ENCODE results near the gene PHLDA1.

The PHLDA1 gene

GRCh38 chr12:76037130-76038103, 5.8 kb upstream of the PHLDA1 start:
- peak; percentile 12 for DNase-seq

GRCh38 chr12:76035045-76035444, 3.5 kb upstream of the PHLDA1 start:
- no peak for DNase-seq

GRCh38 chr12:76033081-76034011, 1.8 kb upstream of the PHLDA1 start:
- DNase-seq, result no peak

GRCh38 chr12:76032043-76032981, 736 bp upstream of the PHLDA1 start:
- DNase-seq, result peak; percentile 43

GRCh38 chr12:76031081-76031413, 529 bp downstream of the PHLDA1 start:
- no peak for DNase-seq

- peak; percentile 57 for DNase-seq
Observed at GRCh38 chr12:76030341-76031080, 1.1 kb downstream of the PHLDA1 start.

GRCh38 chr12:76029982-76030340, 1.6 kb downstream of the PHLDA1 start:
- no peak for DNase-seq

- DNase-seq, result no peak
Observed at GRCh38 chr12:76028571-76029277, 2.9 kb downstream of the PHLDA1 start.

- no peak for DNase-seq
Observed at GRCh38 chr12:76026643-76027063, 4.9 kb downstream of the PHLDA1 start.

- DNase-seq, result no peak
Observed at GRCh38 chr12:76025601-76026575, 5.7 kb downstream of the PHLDA1 start.

- DNase-seq, result no peak
Observed at GRCh38 chr12:76024942-76025600, 6.5 kb downstream of the PHLDA1 start.

- no peak for DNase-seq
Observed at GRCh38 chr12:76024102-76024781, 7.3 kb downstream of the PHLDA1 start.

- no peak for DNase-seq
Observed at GRCh38 chr12:76023069-76023690, 8.4 kb downstream of the PHLDA1 start.

GRCh38 chr12:76022506-76022905, 9.1 kb downstream of the PHLDA1 start:
- DNase-seq, result no peak

GRCh38 chr12:76020731-76021672, 10.6 kb downstream of the PHLDA1 start:
- peak; percentile 65 for DNase-seq

- peak; percentile 78 for DNase-seq
Observed at GRCh38 chr12:76020281-76020680, 11.3 kb downstream of the PHLDA1 start.

GRCh38 chr12:76018672-76019071, 12.9 kb downstream of the PHLDA1 start:
- DNase-seq, result no peak
